OCI-LY3 (cell line): Measurements from ENCODE around the gene ADRA2A.

Experiments used
- H2AFZ ChIP-seq: fragments of 200-600, 300-600 bp; shearing (Covaris generic); 2 replicates; pipeline ENCODE4 v1.6.0; 2014; ENCODE audit warnings: antibody characterized with exemption, low read depth, low read length
- H3K27ac ChIP-seq: fragments of 200-600, 300-600 bp; sonication (generic); 2 replicates; pipeline ENCODE4 v1.5.1; 2014; ENCODE audit warnings: mild to moderate bottlenecking, low read length, moderate library complexity, mixed read lengths
- H3K27me3 ChIP-seq: fragments of 200-600, 300-600 bp; sonication (generic); 2 replicates; pipeline ENCODE4 v1.6.1; 2014; ENCODE audit warnings: low read depth, low read length, mixed read lengths
- H3K36me3 ChIP-seq: fragments of 200-600, 300-600 bp; sonication (generic); replicated peaks from 2 replicates; pipeline ENCODE3; 2014; ENCODE audit warnings: low read depth, low read length, mixed read lengths
- H3K4me1 ChIP-seq: fragments of 300-600, 200-600 bp; sonication (generic); 2 replicates; pipeline ENCODE4 v1.6.1; 2014; ENCODE audit warnings: low read length, mixed read lengths
- H3K4me2 ChIP-seq: fragments of 200-600, 300-600 bp; sonication (generic); 2 replicates; pipeline ENCODE4 v1.6.1; 2014; ENCODE audit warnings: low read length, mixed read lengths
- H3K4me3 ChIP-seq: fragments of 300-600, 200-600 bp; sonication (generic); 2 replicates; pipeline ENCODE4 v1.5.1; 2014; ENCODE audit warnings: antibody characterized with exemption, mild to moderate bottlenecking, low read length, moderate library complexity
- H3K79me2 ChIP-seq: fragments of 300-600, 200-600 bp; shearing (Covaris generic); 2 replicates; pipeline ENCODE4 v1.6.1; 2014; ENCODE audit warnings: mild to moderate bottlenecking, low read length, mixed read lengths
- H3K9ac ChIP-seq: fragments of 300-600, 200-600 bp; shearing (Covaris generic); 2 replicates; pipeline ENCODE4 v1.6.0; 2014; ENCODE audit warnings: mild to moderate bottlenecking, low read length, moderate library complexity
- H3K9me3 ChIP-seq: fragments of 200-600, 300-600 bp; shearing (Covaris generic); 2 replicates; pipeline ENCODE4 v1.6.1; 2014; ENCODE audit warnings: low read length, mixed read lengths; ENCODE audit not compliant: insufficient read depth
- H4K20me1 ChIP-seq: fragments of 200-600, 300-600 bp; sonication (generic); 2 replicates; pipeline ENCODE4 v1.6.1; 2016; ENCODE audit warnings: low read length, mixed read lengths; ENCODE audit not compliant: insufficient read depth
- CTCF ChIP-seq: fragments of 200-600, 300-600 bp; sonication (generic); IDR thresholded peaks from 2 replicates; pipeline ENCODE4 v1.5.1; 2014; ENCODE audit warnings: antibody characterized with exemption, low read length, low read depth
- EZH2phosphoT487 ChIP-seq: fragments of 200-600 bp; shearing (Covaris generic); IDR thresholded peaks from 2 replicates; pipeline ENCODE4 v1.6.1; 2018; ENCODE audit warnings: antibody characterized with exemption, mixed run types, low read depth

The ADRA2A gene

GRCh38 chr10:111087968-111088505, 11.2 kb downstream of the ADRA2A start:
- H3K79me2 ChIP-seq: no peaks in the 10 kb centered on the region
- no peak overlapping the region for H3K4me3 ChIP-seq
- H4K20me1 ChIP-seq: no peaks in the 10 kb centered on the region
- H3K9ac ChIP-seq: no peak overlapping the region
- no peak overlapping the region for H3K4me2 ChIP-seq
- H3K9me3 ChIP-seq: no peaks in the 10 kb centered on the region
- no peak overlapping the region for H2AFZ ChIP-seq
- no peak overlapping the region for H3K27ac ChIP-seq
- no peaks in the 10 kb centered on the region for H3K4me1 ChIP-seq
- H3K27me3 ChIP-seq: no peaks in the 10 kb centered on the region
- no peaks in the 10 kb centered on the region for H3K36me3 ChIP-seq
- TF ChIP-seq EZH2phosphoT487 (no peak), CTCF (no peak)

DNA sequence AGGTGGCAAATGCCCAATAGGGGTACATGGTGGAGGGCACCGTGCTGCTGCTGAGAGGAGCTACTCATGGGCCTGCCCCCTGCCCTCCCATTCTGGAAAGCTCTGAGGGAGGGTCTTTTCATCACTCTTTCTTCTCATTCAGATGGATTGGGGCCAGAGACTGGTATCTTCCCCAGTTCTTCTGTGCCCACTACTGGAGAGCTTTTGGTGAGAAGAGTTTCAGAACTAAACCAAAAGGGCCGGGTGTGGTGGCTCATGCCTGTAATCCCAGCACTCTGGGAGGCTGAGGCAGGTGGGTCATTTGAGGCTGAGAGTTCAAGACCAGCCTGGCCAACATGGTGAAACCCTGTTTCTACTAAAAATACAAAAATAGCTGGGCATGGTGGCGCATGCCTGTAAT, 12.5 kb downstream of the ADRA2A start:
- Histone ChIP-seq H4K20me1 (no peaks in the 10 kb centered on the region), H3K27me3 (no peaks in the 10 kb centered on the region), H3K9ac (no peak overlapping the region), H2AFZ (no peak overlapping the region), H3K4me3 (no peak overlapping the region), H3K79me2 (no peaks in the 10 kb centered on the region), H3K36me3 (no peaks in the 10 kb centered on the region), H3K9me3 (no peaks in the 10 kb centered on the region), H3K4me2 (no peak overlapping the region), H3K27ac (no peak overlapping the region), H3K4me1 (no peaks in the 10 kb centered on the region)
- TF ChIP-seq EZH2phosphoT487 (no peak), CTCF (no peak)

- H3K27me3 ChIP-seq: no peaks in the 10 kb centered on the region
- H3K79me2 ChIP-seq: no peaks in the 10 kb centered on the region
- H3K4me3 ChIP-seq: no peak overlapping the region
- H3K4me1 ChIP-seq: no peaks in the 10 kb centered on the region
- no peaks in the 10 kb centered on the region for H3K36me3 ChIP-seq
- no peak overlapping the region for H2AFZ ChIP-seq
- no peak overlapping the region for H3K4me2 ChIP-seq
- no peak for TF ChIP-seq CTCF
- no peak for TF ChIP-seq EZH2phosphoT487
- H3K9me3 ChIP-seq: no peaks in the 10 kb centered on the region
- no peaks in the 10 kb centered on the region for H4K20me1 ChIP-seq
- no peak overlapping the region for H3K27ac ChIP-seq
- H3K9ac ChIP-seq: no peak overlapping the region
Observed at GRCh38 chr10:111091833-111092232, 15.0 kb downstream of the ADRA2A start.

DNA sequence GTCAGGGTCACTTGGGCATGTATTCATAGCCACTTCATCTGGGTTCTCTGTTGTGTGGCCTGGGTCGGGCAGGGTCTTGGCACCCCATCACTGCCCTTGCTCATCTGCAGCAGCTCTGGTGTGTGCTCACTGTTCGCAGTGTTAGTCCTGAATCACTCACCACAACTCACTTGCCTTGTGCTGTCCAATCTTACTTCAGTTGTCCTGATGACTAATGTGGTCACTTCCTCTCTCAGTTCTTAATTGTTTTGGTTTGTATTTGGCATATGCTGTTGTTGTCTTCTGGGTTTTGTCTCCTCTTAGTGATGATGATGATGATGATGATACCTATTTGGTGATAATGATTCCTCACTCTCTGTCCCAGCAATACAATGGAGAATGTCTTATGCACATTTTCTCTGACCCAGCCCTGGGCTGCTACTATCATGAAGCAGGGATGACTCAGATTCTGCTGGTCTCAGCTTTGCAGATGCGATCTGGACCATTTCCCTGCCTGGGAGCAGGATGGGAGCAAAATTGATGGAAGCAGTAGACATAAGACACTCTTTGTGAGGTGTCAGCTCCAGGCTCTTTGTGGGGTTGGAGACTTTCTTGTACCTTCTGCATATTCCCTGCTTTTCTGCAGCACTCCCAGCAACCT, 17.0 kb downstream of the ADRA2A start:
- Histone ChIP-seq H3K4me2 (no peak overlapping the region), H3K4me1 (no peaks in the 10 kb centered on the region), H3K27me3 (no peaks in the 10 kb centered on the region), H3K27ac (no peak overlapping the region), H3K36me3 (no peaks in the 10 kb centered on the region), H3K9me3 (no peaks in the 10 kb centered on the region), H4K20me1 (no peaks in the 10 kb centered on the region), H3K4me3 (no peak overlapping the region), H2AFZ (no peak overlapping the region), H3K9ac (no peak overlapping the region), H3K79me2 (no peaks in the 10 kb centered on the region)
- no peak for TF ChIP-seq EZH2phosphoT487
